Measurements from ENCODE around the gene KDM4B. TPM values are rescaled to one million over a fixed set of nuclear protein-coding genes. Genes with fewer than 3 reads are reported as not detected.

KDM4B gene
- total and polyA plus RNA-seq, 4 experiments from 2014 or later: 3.2 to 50.4 (median 29.9) TPM

GRCh38 chr19:5078182-5078581, 109.3 kb downstream of the KDM4B start:
- intact Hi-C loops (cut with micrococcal nuclease): no loop called here
- no peak overlapping the region for H3K4me3 ChIP-seq (ENCODE audit: low read length in 2 of 2)
- no peaks in the 10 kb centered on the region for H3K4me1 ChIP-seq (ENCODE audit: insufficient read depth, low read length)
- peak overlapping the region in 3 of 7 donors; percentile 23 to 27 (median 25) for H3K27ac Mint-ChIP-seq
- H3K9me3 Mint-ChIP-seq: no peaks in the 10 kb centered on the region
- DNase-seq: peak; percentile 10 to 47 (median 14)
- H3K27me3 Mint-ChIP-seq: no peaks in the 10 kb centered on the region
- H3K9me3 ChIP-seq (ENCODE audit: control insufficient read depth in 1 of 2, low read length in 2 of 2): no peaks in the 10 kb centered on the region
- H3K36me3 Mint-ChIP-seq: peaks cover 23 to 40% of the 10 kb centered on the region in 2 donors
- H3K27ac ChIP-seq (ENCODE audit: low read depth, low read length): no peak overlapping the region
- no peaks in the 10 kb centered on the region for H3K4me1 Mint-ChIP-seq
- H3K36me3 ChIP-seq (ENCODE audit: insufficient read depth, low read length): peaks cover 14% of the 10 kb centered on the region
- POLR2A ChIA-PET (ENCODE audit: partially characterized antibody): interaction anchor here (0.9 kb wide), 1 partner anchor 26 kb away, joined by 3 read pairs; no protein-coding TSS in a partner anchor
- no peaks in the 10 kb centered on the region for H3K27me3 ChIP-seq (ENCODE audit: insufficient read depth, low read length)
- peak overlapping the region in 1 of 8 donors; percentile 6 for H3K4me3 Mint-ChIP-seq
- CTCF ChIA-PET (ENCODE audit: partially characterized antibody): no interaction called here

- peaks cover 23 to 41% of the 10 kb centered on the region in 2 donors for H3K36me3 Mint-ChIP-seq
- H3K4me3 Mint-ChIP-seq: no peak overlapping the region
- H3K27ac Mint-ChIP-seq: no peak overlapping the region
- no peaks in the 10 kb centered on the region for H3K27me3 Mint-ChIP-seq
- Histone ChIP-seq H3K27me3 (ENCODE audit: insufficient read depth, low read length) (no peaks in the 10 kb centered on the region), H3K36me3 (ENCODE audit: insufficient read depth, low read length) (peaks cover 14% of the 10 kb centered on the region), H3K4me3 (ENCODE audit: low read length in 2 of 2) (no peak overlapping the region), H3K9me3 (ENCODE audit: control insufficient read depth in 1 of 2, low read length in 2 of 2) (no peaks in the 10 kb centered on the region), H3K27ac (ENCODE audit: low read depth, low read length) (no peak overlapping the region), H3K4me1 (ENCODE audit: insufficient read depth, low read length) (no peaks in the 10 kb centered on the region)
- POLR2A ChIA-PET (ENCODE audit: partially characterized antibody): no interaction called here
- CTCF ChIA-PET (ENCODE audit: partially characterized antibody): no interaction called here
- no peaks in the 10 kb centered on the region for H3K9me3 Mint-ChIP-seq
- DNase-seq: no peak
- no peaks in the 10 kb centered on the region for H3K4me1 Mint-ChIP-seq
- intact Hi-C loops (cut with micrococcal nuclease): no loop called here
These were observed 109.8 kb downstream of the KDM4B start for GRCh38 chr19:5078666-5079065.

GRCh38 chr19:5079071-5079774, 110.3 kb downstream of the KDM4B start:
- no peaks in the 10 kb centered on the region for H3K4me1 ChIP-seq (ENCODE audit: insufficient read depth, low read length)
- ChIA-PET POLR2A (ENCODE audit: partially characterized antibody) (no interaction called here), CTCF (ENCODE audit: partially characterized antibody) (no interaction called here)
- no peak for DNase-seq
- peaks cover 23 to 41% of the 10 kb centered on the region in 2 donors for H3K36me3 Mint-ChIP-seq
- H3K27me3 Mint-ChIP-seq: no peaks in the 10 kb centered on the region
- H3K9me3 ChIP-seq (ENCODE audit: control insufficient read depth in 1 of 2, low read length in 2 of 2): no peaks in the 10 kb centered on the region
- intact Hi-C loops (cut with micrococcal nuclease): no loop called here
- no peaks in the 10 kb centered on the region for H3K27me3 ChIP-seq (ENCODE audit: insufficient read depth, low read length)
- no peak overlapping the region for H3K27ac Mint-ChIP-seq
- no peaks in the 10 kb centered on the region for H3K9me3 Mint-ChIP-seq
- no peak overlapping the region for H3K27ac ChIP-seq (ENCODE audit: low read depth, low read length)
- no peak overlapping the region for H3K4me3 Mint-ChIP-seq
- H3K36me3 ChIP-seq (ENCODE audit: insufficient read depth, low read length): peaks cover 14% of the 10 kb centered on the region
- no peak overlapping the region for H3K4me3 ChIP-seq (ENCODE audit: low read length in 2 of 2)
- no peaks in the 10 kb centered on the region for H3K4me1 Mint-ChIP-seq

GRCh38 chr19:5080030-5080654, 111.2 kb downstream of the KDM4B start:
- Histone ChIP-seq H3K4me3 (ENCODE audit: low read length in 2 of 2) (no peak overlapping the region), H3K27me3 (ENCODE audit: insufficient read depth, low read length) (no peaks in the 10 kb centered on the region), H3K27ac (ENCODE audit: low read depth, low read length) (no peak overlapping the region), H3K4me1 (ENCODE audit: insufficient read depth, low read length) (no peaks in the 10 kb centered on the region), H3K9me3 (ENCODE audit: control insufficient read depth in 1 of 2, low read length in 2 of 2) (no peaks in the 10 kb centered on the region), H3K36me3 (ENCODE audit: insufficient read depth, low read length) (peaks cover 15% of the 10 kb centered on the region)
- intact Hi-C loops (cut with micrococcal nuclease): no loop called here
- Mint-ChIP-seq H3K36me3 (peaks cover 26 to 43% of the 10 kb centered on the region in 2 donors), H3K9me3 (no peaks in the 10 kb centered on the region), H3K4me3 (no peak overlapping the region), H3K27me3 (no peaks in the 10 kb centered on the region), H3K27ac (peak overlapping the region in 1 of 7 donors; percentile 2), H3K4me1 (peaks cover 0 to under 1% (median 0%) of the 10 kb centered on the region in 4 donors)
- DNase-seq: no peak
- CTCF ChIA-PET (ENCODE audit: partially characterized antibody): no interaction called here
- POLR2A ChIA-PET (ENCODE audit: partially characterized antibody): no interaction called here

- H3K4me3 Mint-ChIP-seq: no peak overlapping the region
- H3K27me3 Mint-ChIP-seq: no peaks in the 10 kb centered on the region
- no peaks in the 10 kb centered on the region for H3K9me3 Mint-ChIP-seq
- peak overlapping the region in 1 of 7 donors; percentile 27 for H3K27ac Mint-ChIP-seq
- no peak overlapping the region for H3K27ac ChIP-seq (ENCODE audit: low read depth, low read length)
- no peaks in the 10 kb centered on the region for H3K27me3 ChIP-seq (ENCODE audit: insufficient read depth, low read length)
- peaks cover 0 to 1% (median 0%) of the 10 kb centered on the region in 4 donors for H3K4me1 Mint-ChIP-seq
- intact Hi-C loops (cut with micrococcal nuclease): no loop called here
- H3K36me3 Mint-ChIP-seq: peaks cover 28 to 45% of the 10 kb centered on the region in 2 donors
- POLR2A ChIA-PET (ENCODE audit: partially characterized antibody): no interaction called here
- H3K9me3 ChIP-seq (ENCODE audit: control insufficient read depth in 1 of 2, low read length in 2 of 2): no peaks in the 10 kb centered on the region
- no peaks in the 10 kb centered on the region for H3K4me1 ChIP-seq (ENCODE audit: insufficient read depth, low read length)
- CTCF ChIA-PET (ENCODE audit: partially characterized antibody): no interaction called here
- peaks cover 18% of the 10 kb centered on the region for H3K36me3 ChIP-seq (ENCODE audit: insufficient read depth, low read length)
- no peak overlapping the region for H3K4me3 ChIP-seq (ENCODE audit: low read length in 2 of 2)
- DNase-seq: no peak
These were observed 111.9 kb downstream of the KDM4B start for GRCh38 chr19:5080809-5081208.

GRCh38 chr19:5081443-5082161, 112.7 kb downstream of the KDM4B start:
- DNase-seq: no peak
- H3K9me3 ChIP-seq (ENCODE audit: control insufficient read depth in 1 of 2, low read length in 2 of 2): no peaks in the 10 kb centered on the region
- Mint-ChIP-seq H3K9me3 (no peaks in the 10 kb centered on the region), H3K27me3 (no peaks in the 10 kb centered on the region), H3K27ac (no peak overlapping the region), H3K36me3 (peaks cover 28 to 45% of the 10 kb centered on the region in 2 donors), H3K4me1 (peaks cover 0 to 1% (median 0%) of the 10 kb centered on the region in 4 donors), H3K4me3 (no peak overlapping the region)
- CTCF ChIA-PET (ENCODE audit: partially characterized antibody): no interaction called here
- intact Hi-C loops (cut with micrococcal nuclease): no loop called here
- no peak overlapping the region for H3K4me3 ChIP-seq (ENCODE audit: low read length in 2 of 2)
- POLR2A ChIA-PET (ENCODE audit: partially characterized antibody): no interaction called here
- H3K36me3 ChIP-seq (ENCODE audit: insufficient read depth, low read length): peaks cover 18% of the 10 kb centered on the region
- H3K27ac ChIP-seq (ENCODE audit: low read depth, low read length): no peak overlapping the region
- H3K27me3 ChIP-seq (ENCODE audit: insufficient read depth, low read length): no peaks in the 10 kb centered on the region
- H3K4me1 ChIP-seq (ENCODE audit: insufficient read depth, low read length): no peaks in the 10 kb centered on the region

- no peak for DNase-seq
- no peaks in the 10 kb centered on the region for H3K9me3 ChIP-seq (ENCODE audit: control insufficient read depth in 1 of 2, low read length in 2 of 2)
- H3K9me3 Mint-ChIP-seq: no peaks in the 10 kb centered on the region
- intact Hi-C loops (cut with micrococcal nuclease): no loop called here
- ChIA-PET CTCF (ENCODE audit: partially characterized antibody) (no interaction called here), POLR2A (ENCODE audit: partially characterized antibody) (no interaction called here)
- H3K27me3 ChIP-seq (ENCODE audit: insufficient read depth, low read length): no peaks in the 10 kb centered on the region
- peaks cover 8% of the 10 kb centered on the region for H3K36me3 ChIP-seq (ENCODE audit: insufficient read depth, low read length)
- peaks cover 0 to 1% (median 0%) of the 10 kb centered on the region in 4 donors for H3K4me1 Mint-ChIP-seq
- H3K4me3 Mint-ChIP-seq: peak overlapping the region in 1 of 8 donors; percentile 6
- no peak overlapping the region for H3K27ac Mint-ChIP-seq
- peaks cover 23 to 35% of the 10 kb centered on the region in 2 donors for H3K36me3 Mint-ChIP-seq
- no peak overlapping the region for H3K4me3 ChIP-seq (ENCODE audit: low read length in 2 of 2)
- H3K27ac ChIP-seq (ENCODE audit: low read depth, low read length): no peak overlapping the region
- no peaks in the 10 kb centered on the region for H3K27me3 Mint-ChIP-seq
- no peaks in the 10 kb centered on the region for H3K4me1 ChIP-seq (ENCODE audit: insufficient read depth, low read length)
These were observed 114.6 kb downstream of the KDM4B start for GRCh38 chr19:5083547-5083965.

Measured in CD4-positive, alpha-beta memory T cell (primary cell).